Gastrocnemius medialis (tissue), 4 donors: ENCODE results near the gene GTF3C1. TPM values are rescaled to one million over a fixed set of nuclear protein-coding genes. Genes with fewer than 3 reads are reported as not detected.
"Not testable (repeated sequence)": the region's sequence is repeated elsewhere in the genome, so short reads cannot be mapped to it uniquely, and the experiment has no call there.

ENCODE experiments used
- ATAC-seq, 2 donors: fragments of 150-250 bp; one replicate each; pipeline ENCODE4 v1.9.1; 2016
- DNase-seq, 2 donors: peaks; one replicate each; pipeline ENCODE4 v3.0.0-alpha.2; 2019
- H3K27ac ChIP-seq, 4 donors: fragments of 200-600 bp; sonication (generic); 1 replicate in 1 of 4; 2 replicates in 3 of 4; pipeline ENCODE4 v1.5.1; 2016 to 2018; ENCODE audit warnings: mild to moderate bottlenecking in 2 of 4, moderate library complexity in 1 of 4
- H3K27me3 ChIP-seq, 3 donors: fragments of 200-600 bp; sonication (generic) in 2 of 3; 1 replicate in 1 of 3; 2 replicates in 2 of 3; pipeline versions ENCODE4 v1.5.1 to v1.6.0; 2016 to 2019; ENCODE audit warnings: mild to moderate bottlenecking in 1 of 3, moderate library complexity in 1 of 3
- H3K36me3 ChIP-seq, 2 donors: fragments of 200-600 bp; sonication (generic) in 1 of 2; one replicate each; pipeline ENCODE4 v1.5.1; 2017 to 2018
- H3K4me1 ChIP-seq, 2 donors: fragments of 200-600 bp; sonication (generic) in 1 of 2; one replicate each; pipeline ENCODE4 v1.5.1; 2016 to 2017; ENCODE audit warnings: mild to moderate bottlenecking in 2 of 2
- H3K4me3 ChIP-seq, 4 donors: fragments of 200-600 bp; sonication (generic) in 3 of 4; 1 replicate in 1 of 4; 2 replicates in 3 of 4; pipeline ENCODE4 v1.5.1; 2016 to 2019; ENCODE audit warnings: mild to moderate bottlenecking in 2 of 4
- H3K9me3 ChIP-seq, 3 donors: fragments of 200-600 bp; sonication (generic) in 2 of 3; 1 replicate in 1 of 3; 2 replicates in 2 of 3; pipeline ENCODE4 v1.5.1; 2016 to 2019
- CTCF ChIP-seq, 5 experiments: fragments of 450-650 bp in 3 of 5; fragments of 200-600 bp in 2 of 5; sonication (generic) in 2 of 5; IDR thresholded peaks in 4 of 5; conservative IDR thresholded peaks in 1 of 5; 1 replicate in 4 of 5; 2 replicates in 1 of 5; pipeline ENCODE4 v1.5.1; 2016 to 2019; ENCODE audit warnings: antibody characterized with exemption in 5 of 5, mild to moderate bottlenecking in 3 of 5, moderate library complexity in 3 of 5
- POLR2A ChIP-seq, 2 donors: fragments of 450-650 bp; IDR thresholded peaks; one replicate each; pipeline ENCODE4 v1.6.1; 2017; ENCODE audit warnings: antibody characterized with exemption in 2 of 2, mild to moderate bottlenecking in 2 of 2, moderate library complexity in 2 of 2
- in situ Hi-C, 4 donors: fragments of 200-750 bp; cut with MboI; loops; one replicate each; pipeline versions ENCODE4 v1.15.0 to v1.8.0; 2017; ENCODE audit warnings: low sequenced_read_pairs in 4 of 4
- intact Hi-C: fragments of 100-400 bp; cut with DNase I; formaldehyde crosslinking; loops from one replicate; pipeline ENCODE4 v1.15.1; 2023; ENCODE audit warnings: low total_unique reads
- total RNA-seq, 4 donors: library from RNA; depleted of rRNA; stranded (reverse); fragments of >200 nt; gene quantifications; one replicate each; pipeline versions ENCODE4 v1.1.0 to v1.2.3, GENCODE V29; 2016

GTF3C1 gene
- total RNA-seq, 4 donors from 2014 or later: 52.0 to 108 (median 67.8) TPM

- no peaks in the 10 kb centered on the region for H3K4me1 ChIP-seq
- DNase-seq (no peak), ATAC-seq (no peak)
- TF ChIP-seq POLR2A (IDR thresholded peaks at IDR 0.05): no peak
- H3K9me3 ChIP-seq: peaks cover 0 to 10% (median 0%) of the 10 kb centered on the region in 3 donors
- H3K4me3 ChIP-seq: no peak overlapping the region
- H3K27me3 ChIP-seq: peaks cover 0 to 8% (median 7%) of the 10 kb centered on the region in 3 donors
- in situ Hi-C loops (no loop called here), intact Hi-C loops (no loop called here)
- H3K36me3 ChIP-seq: no peaks in the 10 kb centered on the region
- H3K27ac ChIP-seq: no peak overlapping the region
Measured at GRCh38 chr16:27441276-27441675, 108.4 kb downstream of the GTF3C1 start.

- Histone ChIP-seq H3K4me1 (no peaks in the 10 kb centered on the region), H3K36me3 (no peaks in the 10 kb centered on the region), H3K27me3 (peaks cover 0 to under 1% (median 0%) of the 10 kb centered on the region in 3 donors), H3K4me3 (no peak overlapping the region), H3K9me3 (peaks cover 0 to 3% (median 0%) of the 10 kb centered on the region in 3 donors), H3K27ac (no peak overlapping the region)
- no peak for TF ChIP-seq CTCF (IDR thresholded peaks at IDR 0.05 in 4 of 5, conservative IDR thresholded peaks at IDR 0.05 in 1 of 5)
- TF ChIP-seq POLR2A (IDR thresholded peaks at IDR 0.05): no peak
- no peak for ATAC-seq
- in situ Hi-C loops (no loop called here), intact Hi-C loops (no loop called here)
- DNase-seq: no peak
Measured at GRCh38 chr16:27439271-27440018, 110.3 kb downstream of the GTF3C1 start.

GRCh38 chr16:27437946-27438345 lies 111.8 kb downstream of the GTF3C1 start:
- Histone ChIP-seq H3K27me3 (no peaks in the 10 kb centered on the region), H3K27ac (no peak overlapping the region), H3K4me1 (no peaks in the 10 kb centered on the region), H3K9me3 (no peaks in the 10 kb centered on the region), H3K4me3 (no peak overlapping the region), H3K36me3 (no peaks in the 10 kb centered on the region)
- no peak for TF ChIP-seq POLR2A (IDR thresholded peaks at IDR 0.05)
- no peak for TF ChIP-seq CTCF (IDR thresholded peaks at IDR 0.05 in 4 of 5, conservative IDR thresholded peaks at IDR 0.05 in 1 of 5)
- intact Hi-C loops (no loop called here), in situ Hi-C loops (no loop called here)
- DNase-seq (no peak), ATAC-seq (no peak)

GRCh38 chr16:27436921-27437650 lies 112.6 kb downstream of the GTF3C1 start:
- DNase-seq (no peak), ATAC-seq (no peak)
- Histone ChIP-seq H3K36me3 (no peaks in the 10 kb centered on the region), H3K27me3 (no peaks in the 10 kb centered on the region), H3K9me3 (no peaks in the 10 kb centered on the region), H3K4me1 (no peaks in the 10 kb centered on the region), H3K4me3 (no peak overlapping the region), H3K27ac (no peak overlapping the region)
- intact Hi-C loops (no loop called here), in situ Hi-C loops (no loop called here)
- TF ChIP-seq POLR2A (IDR thresholded peaks at IDR 0.05): no peak
- TF ChIP-seq CTCF (IDR thresholded peaks at IDR 0.05 in 4 of 5, conservative IDR thresholded peaks at IDR 0.05 in 1 of 5): no peak

GRCh38 chr16:27436065-27436464 lies 113.6 kb downstream of the GTF3C1 start:
- in situ Hi-C loops: no loop called here

GRCh38 chr16:27435146-27435545 lies 114.6 kb downstream of the GTF3C1 start:
- not testable (repeated sequence) for DNase-seq

More at GRCh38 chr16:27436065-27436464, 113.6 kb downstream of the GTF3C1 start:
- DNase-seq (no peak), ATAC-seq (no peak)
- H3K27ac ChIP-seq: no peak overlapping the region
- no peaks in the 10 kb centered on the region for H3K4me1 ChIP-seq
- intact Hi-C loops: no loop called here
- no peaks in the 10 kb centered on the region for H3K36me3 ChIP-seq
- no peaks in the 10 kb centered on the region for H3K9me3 ChIP-seq
- TF ChIP-seq CTCF (IDR thresholded peaks at IDR 0.05 in 4 of 5, conservative IDR thresholded peaks at IDR 0.05 in 1 of 5) (no peak), POLR2A (IDR thresholded peaks at IDR 0.05) (no peak)
- H3K4me3 ChIP-seq: no peak overlapping the region
- peaks cover 0 to 4% (median 0%) of the 10 kb centered on the region in 3 donors for H3K27me3 ChIP-seq

More at GRCh38 chr16:27435146-27435545, 114.6 kb downstream of the GTF3C1 start:
- H3K36me3 ChIP-seq, ATAC-seq, H3K27me3 ChIP-seq, intact Hi-C loops, H3K27ac ChIP-seq, H3K9me3 ChIP-seq, H3K4me3 ChIP-seq, H3K4me1 ChIP-seq, in situ Hi-C loops: not testable (repeated sequence)
